K562 (cell line): ENCODE data around the gene ZNRF3. TPM values are rescaled to one million over a fixed set of nuclear protein-coding genes. Genes with fewer than 3 reads are reported as not detected.

Source experiments
- ATAC-seq: fragments of 200-7000 bp; cut with Tn5 transposase; 3 replicates; pipeline ENCODE4 v1.9.1; 2020; ENCODE audit warnings: moderate library complexity
- BruUV-seq: library from RNA; stranded (reverse); fragments of 400-500 nt; replicated peaks from 2 replicates; lab custom pipeline; 2021; lab: Mats Ljungman, UMichigan
- CTCF ChIA-PET: fragments of 300-600 bp; formaldehyde crosslinking; extraction: SDS; loops from one replicate; lab custom pipeline; 2021; ENCODE audit warnings: low intra/inter-chr PET ratio; lab: Yijun Ruan, JAX
- POLR2A ChIA-PET: fragments of 300-600, 350-650 bp; sonication (Branson Sonifier 250); formaldehyde crosslinking; extraction: SDS; loops from one replicate; lab custom pipeline; 2021; ENCODE audit warnings: antibody characterized with exemption, inconsistent platforms; lab: Yijun Ruan, JAX
- DNase-seq, 4 experiments: peaks; one replicate each; pipeline versions ENCODE4 v3.0.0 to v3.0.0-alpha.2; 2011 to 2018; ENCODE audit warnings: low spot score in 3 of 4, mixed read lengths in 3 of 4; ENCODE audit errors: extremely low read depth in 1 of 4
- FAIRE-seq: peaks from 2 replicates; lab custom pipeline; 2011; peaks lifted over from hg19 to GRCh38; lab: Jason Lieb, UNC
- H2AFZ ChIP-seq: 2 replicates; pipeline ENCODE4 v1.6.0; 2011; ENCODE audit warnings: low read depth, low read length, control low read depth, inconsistent platforms
- H3K27ac ChIP-seq: fragments of 200-600 bp; 3 replicates; pipeline ENCODE4 v1.8.0; 2011; ENCODE audit warnings: low read depth, mild to moderate bottlenecking, control low read depth, inconsistent platforms, low read length, moderate library complexity, mixed read lengths; ENCODE audit errors: extremely low read depth
- H3K27me3 ChIP-seq, 2 experiments: fragments of 300-600 bp in 1 of 2; 2 replicates in 1 of 2; 3 replicates in 1 of 2; pipeline versions ENCODE4 v1.6.0 to v1.8.0; 2011; ENCODE audit warnings: inconsistent platforms in 2 of 2, low read length in 2 of 2, mild to moderate bottlenecking in 1 of 2, mixed read lengths in 1 of 2, moderate library complexity in 1 of 2; ENCODE audit not compliant: control insufficient read depth in 2 of 2, insufficient read depth in 2 of 2
- H3K36me3 ChIP-seq: fragments of 300-600 bp; 3 replicates; pipeline ENCODE4 v1.8.0; 2011; ENCODE audit warnings: mild to moderate bottlenecking, low read length, inconsistent platforms; ENCODE audit not compliant: control insufficient read depth, insufficient read depth
- H3K4me1 ChIP-seq, 2 experiments: fragments of 200-600 bp in 1 of 2; replicated peaks in 1 of 2; 2 replicates in 1 of 2; 3 replicates in 1 of 2; pipeline versions ENCODE4 v1.5.1 to v1.8.0; 2011; ENCODE audit warnings: inconsistent platforms in 2 of 2, low read length in 2 of 2, mild to moderate bottlenecking in 1 of 2, mixed read lengths in 1 of 2, moderate library complexity in 1 of 2; ENCODE audit not compliant: control insufficient read depth in 2 of 2, insufficient read depth in 2 of 2
- H3K4me2 ChIP-seq: 2 replicates; pipeline ENCODE4 v1.6.1; 2011; ENCODE audit warnings: low read length, control low read depth, inconsistent platforms, mixed read lengths; ENCODE audit not compliant: insufficient read depth
- H3K4me3 ChIP-seq: fragments of 200-600 bp; sonication (generic), shearing (Covaris generic); 2 replicates; pipeline ENCODE4 v1.5.1; 2016; ENCODE audit warnings: control low read depth, inconsistent platforms
- H3K79me2 ChIP-seq: fragments of 200-600 bp; 3 replicates; pipeline ENCODE4 v1.8.0; 2011; ENCODE audit warnings: low read length, inconsistent platforms; ENCODE audit not compliant: control insufficient read depth, insufficient read depth
- H3K9ac ChIP-seq, 2 experiments: 2 replicates each; pipeline versions ENCODE4 v1.6.0 to v1.6.1; 2011; ENCODE audit warnings: low read depth in 2 of 2, low read length in 2 of 2, control low read depth in 1 of 2, inconsistent platforms in 1 of 2, mild to moderate bottlenecking in 1 of 2, mixed read lengths in 1 of 2; ENCODE audit not compliant: insufficient read depth in 1 of 2
- H3K9me1 ChIP-seq: one replicate; pipeline ENCODE4 v1.6.0; 2011; ENCODE audit warnings: inconsistent platforms, mild to moderate bottlenecking, low read length, moderate library complexity; ENCODE audit not compliant: control insufficient read depth, insufficient read depth
- H3K9me3 ChIP-seq: replicated peaks from 2 replicates; pipeline ENCODE4 v1.5.1; 2011; ENCODE audit warnings: low read depth, low read length, inconsistent platforms; ENCODE audit not compliant: control insufficient read depth, insufficient read depth
- H4K20me1 ChIP-seq: replicated peaks from 2 replicates; pipeline ENCODE4 v1.6.1; 2011; ENCODE audit warnings: low read length, inconsistent platforms, mixed read lengths; ENCODE audit not compliant: control insufficient read depth, insufficient read depth
- CBX2 ChIP-seq: fragments of 200-600 bp; sonication (generic); IDR thresholded peaks from one replicate; pipeline ENCODE4 v1.6.1; 2012; ENCODE audit warnings: mild to moderate bottlenecking, low read length, inconsistent platforms; ENCODE audit not compliant: insufficient read depth, poor library complexity, severe bottlenecking
- CEBPG ChIP-seq, 3 experiments: fragments of 200-800 bp in 1 of 3; sonication (Bioruptor generic) in 1 of 3; sonication (generic) in 1 of 3; formaldehyde crosslinking in 1 of 3; IDR thresholded peaks in 2 of 3; conservative IDR thresholded peaks in 1 of 3; 2 replicates each; pipeline versions ENCODE4 v1.6.1 to v1.8.0; 2016 to 2022; ENCODE audit warnings: missing compliant biosample characterization in 2 of 3, missing genetic modification characterization in 2 of 3, mild to moderate bottlenecking in 1 of 3, missing genetic modification reagents in 1 of 3
- E4F1 ChIP-seq: fragments of 250-450 bp; sonication (Bioruptor Pico); IDR thresholded peaks from 2 replicates; pipeline ENCODE4 v1.5.0; 2021; ENCODE audit warnings: mild to moderate bottlenecking, borderline replicate concordance
- ETV6 ChIP-seq, 3 experiments: fragments of 150-350 bp in 1 of 3; sonication (generic) in 1 of 3; formaldehyde crosslinking in 1 of 3; IDR thresholded peaks; 2 replicates each; pipeline versions ENCODE4 v1.6.1 to v1.8.0; 2014 to 2022; ENCODE audit warnings: borderline replicate concordance in 2 of 3, low read depth in 2 of 3, antibody characterized with exemption in 1 of 3, low read length in 1 of 3, mild to moderate bottlenecking in 1 of 3, missing genetic modification reagents in 1 of 3
- FOXP4 ChIP-seq: sonication (generic); formaldehyde crosslinking; IDR thresholded peaks from 2 replicates; pipeline ENCODE4 v1.8.0; 2022; ENCODE audit warnings: mild to moderate bottlenecking, missing genetic modification reagents, borderline replicate concordance
- THRAP3 ChIP-seq: fragments of 450-650 bp; IDR thresholded peaks from 2 replicates; pipeline ENCODE4 v1.6.1; 2016; ENCODE audit warnings: mild to moderate bottlenecking, inconsistent platforms, borderline replicate concordance
- ZNF311 ChIP-seq: fragments of 250-450 bp; sonication (Bioruptor Pico); IDR thresholded peaks from 2 replicates; pipeline ENCODE4 v1.4.0; 2020; ENCODE audit warnings: mild to moderate bottlenecking, moderate library complexity
- ZNF717 ChIP-seq: fragments of 250-450 bp; sonication (Bioruptor Pico); IDR thresholded peaks from 2 replicates; pipeline ENCODE4 v1.5.0; 2021
- WGBS: fragments of 100-300 bp; shearing (Covaris generic); methylation state at CpG from one replicate; pipeline ENCODE4 v1.1.6; 2016; ENCODE audit warnings: low coverage, mixed read lengths; ENCODE audit not compliant: insufficient coverage; ENCODE audit errors: missing lambda C conversion rate; 5-methylcytosine and 5-hydroxymethylcytosine counted together
- in situ Hi-C: fragments of 300-500 bp; cut with MboI; formaldehyde crosslinking; loops from 4 replicates; pipeline ENCODE4 v1.15.0; 2018; ENCODE audit warnings: inconsistent platforms, mixed read lengths
- intact Hi-C: fragments of 100-400 bp; cut with micrococcal nuclease; formaldehyde crosslinking; loops from 2 replicates; pipeline ENCODE4 v1.14.2; 2022
- polyA plus RNA-seq, 8 experiments: library from polyadenylated mRNA; depleted of rRNA in 4 of 8; stranded (reverse) in 5 of 8; unstranded in 3 of 8; fragments of >200 nt; fragmentation: Nextera tagmentation in 2 of 8; fragmentation: Illumina TruSeq in 1 of 8; extraction: Ambion mirVana in 2 of 8; extraction: Trizol in 1 of 8; gene quantifications; 2 replicates each; pipeline versions ENCODE4 v1.2.1 to v1.2.3, GENCODE V29; 2011 to 2014; ENCODE audit warnings: inconsistent platforms in 1 of 8, missing spikeins in 1 of 8
- total RNA-seq, 7 experiments: library from RNA; depleted of rRNA in 6 of 7; stranded (reverse); fragments of >200 nt in 6 of 7; fragmentation: Illumina TruSeq in 2 of 7; extraction: Trizol in 2 of 7; gene quantifications; 2 replicates each; pipeline versions ENCODE4 v1.2.1 to v1.2.3, GENCODE V29; 2011 to 2021; ENCODE audit warnings: low replicate concordance in 1 of 7

Gene ZNRF3
- total and polyA plus RNA-seq, 9 of the 15 experiments (the other 6 are each of a cell fraction or from before 2014, with no cell fraction given) = 0.41 to 5.9 (median 1.7) TPM

- no peaks in the 10 kb centered on the region; a peak in 1 of 5 replicates for H3K4me1 ChIP-seq
- no TSS peak for BruUV-seq
- in situ Hi-C loops (no loop called here), intact Hi-C loops (no loop called here)
- H3K27ac ChIP-seq = no peak overlapping the region
- no peak overlapping the region for H3K4me2 ChIP-seq
- POLR2A ChIA-PET = no interaction called here
- DNase-seq = no peak
- no peak overlapping the region for H3K4me3 ChIP-seq
- H3K9ac ChIP-seq = no peak overlapping the region
- H3K36me3 ChIP-seq = peaks cover 7% of the 10 kb centered on the region; the same call in 1 of the 3 replicates
- H4K20me1 ChIP-seq = no peaks in the 10 kb centered on the region
- no peak for FAIRE-seq
- no peak for TF ChIP-seq THRAP3
- TF ChIP-seq CBX2 = no peak
- TF ChIP-seq ETV6 (IDR thresholded peaks at IDR 0.05; ENCODE audit: borderline replicate concordance in 1 of 2, low read depth in 2 of 2, low read length in 1 of 2) = no peak
- TF ChIP-seq ETV6 (CRISPR knock-in tag; IDR thresholded peaks at IDR 0.05; ENCODE audit: borderline replicate concordance) = no peak
- no peak for TF ChIP-seq E4F1
- TF ChIP-seq CEBPG (CRISPR knock-in tag; IDR thresholded peaks at IDR 0.05) = no peak
- no peak for TF ChIP-seq CEBPG (tag; conservative IDR thresholded peaks at IDR 0.05 in 1 of 2, IDR thresholded peaks at IDR 0.05 in 1 of 2)
- TF ChIP-seq ZNF717 (CRISPR knock-in tag) = no peak
- no peak for TF ChIP-seq FOXP4 (CRISPR knock-in tag)
- no peak for TF ChIP-seq ZNF311 (CRISPR knock-in tag)
- TF ChIP-seq, all 486 proteins: peak for 0
- Histone ChIP-seq H3K9me1 (no peaks in the 10 kb centered on the region), H3K79me2 (no peaks in the 10 kb centered on the region), H3K9me3 (no peaks in the 10 kb centered on the region), H2AFZ (no peak overlapping the region), H3K27me3 (no peaks in the 10 kb centered on the region)
- CTCF ChIA-PET = no interaction called here
- no peak for ATAC-seq
- WGBS = 89% methylated on average over 3 of the region's 3 CpGs
These were observed 114.0 kb downstream of the ZNRF3 start for GRCh38 chr22:28997342-28997741.
